AG08395 (cell line): ENCODE data around the gene RAD21L1.
A peak's percentile ranks its signal among the peaks of the same experiment; 100 is the strongest.

Experiments
- DNase-seq: peaks from one replicate; pipeline ENCODE4 v3.0.0; 2012; ENCODE audit warnings: mixed read lengths, low spot score

The RAD21L1 gene

DNA sequence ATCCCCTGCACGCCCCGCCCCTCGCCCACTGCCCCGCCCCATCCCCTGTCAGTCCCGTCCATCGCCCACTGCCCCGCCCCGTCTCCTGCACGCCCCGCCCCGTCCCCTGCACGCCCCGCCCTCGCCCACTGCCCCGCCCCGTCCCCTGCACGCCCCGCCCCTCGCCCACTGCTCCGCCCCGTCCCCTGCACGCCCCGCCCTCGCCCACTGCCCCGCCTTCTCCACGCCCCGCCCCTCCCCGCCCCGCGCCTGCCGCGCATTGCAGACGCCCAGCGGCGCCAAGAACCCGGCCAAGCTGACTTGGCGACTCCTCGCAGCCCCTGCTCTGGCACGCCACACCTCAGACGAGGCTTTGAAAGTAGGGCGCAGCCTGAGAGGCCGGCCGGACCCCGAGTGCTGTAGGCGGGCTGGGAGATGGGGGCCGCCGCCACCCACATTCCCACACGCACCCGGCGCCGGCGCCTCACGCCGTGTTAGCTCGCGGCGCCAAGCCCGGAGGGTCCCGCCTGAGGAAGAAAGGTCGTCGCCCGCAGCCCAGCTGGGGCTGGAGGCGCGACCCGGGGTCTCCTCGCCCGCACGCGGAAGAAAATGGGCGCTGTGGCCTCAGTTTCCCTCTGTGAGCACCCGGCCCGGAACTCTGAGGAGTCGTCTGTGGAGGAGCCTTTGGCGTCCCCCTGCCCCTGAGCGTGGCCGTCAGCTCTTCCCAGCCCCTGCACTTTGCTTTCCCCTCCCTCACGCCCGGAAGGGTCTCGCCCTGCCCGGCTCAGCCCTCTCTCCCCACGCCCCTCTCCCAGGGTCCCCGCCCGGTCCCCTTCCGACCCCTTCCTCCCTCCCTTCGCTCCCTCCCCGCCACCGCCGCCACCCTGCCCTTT, at the start of gene RAD21L1:
TSS of gene RAD21L1 (plus strand) at position 262 of the 872 bp plus-strand sequence. CDS start 2,410 bp downstream, outside the sequence.
- peak; percentile 93 for DNase-seq

DNA sequence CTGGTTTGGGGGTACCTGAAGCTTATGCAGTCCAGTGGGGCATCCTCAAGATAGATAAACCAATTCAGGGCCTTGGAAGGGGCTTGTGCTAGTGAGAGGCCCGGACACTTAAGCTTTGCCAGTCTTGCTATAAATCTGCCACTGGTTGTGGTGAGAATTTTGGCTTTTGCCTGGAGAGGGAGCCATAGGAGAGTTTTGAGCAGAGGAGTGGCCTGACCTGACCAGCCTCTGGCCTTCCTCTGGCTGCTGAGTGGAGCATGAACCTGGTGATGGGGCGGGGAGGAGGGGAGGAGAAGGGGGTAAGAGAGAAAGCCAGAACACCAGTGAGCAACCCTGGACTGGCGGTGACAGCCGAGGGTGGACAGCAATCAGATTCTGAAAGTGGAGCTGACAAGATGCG, 48.2 kb upstream of the RAD21L1 start:
- DNase-seq, result no peak

DNA sequence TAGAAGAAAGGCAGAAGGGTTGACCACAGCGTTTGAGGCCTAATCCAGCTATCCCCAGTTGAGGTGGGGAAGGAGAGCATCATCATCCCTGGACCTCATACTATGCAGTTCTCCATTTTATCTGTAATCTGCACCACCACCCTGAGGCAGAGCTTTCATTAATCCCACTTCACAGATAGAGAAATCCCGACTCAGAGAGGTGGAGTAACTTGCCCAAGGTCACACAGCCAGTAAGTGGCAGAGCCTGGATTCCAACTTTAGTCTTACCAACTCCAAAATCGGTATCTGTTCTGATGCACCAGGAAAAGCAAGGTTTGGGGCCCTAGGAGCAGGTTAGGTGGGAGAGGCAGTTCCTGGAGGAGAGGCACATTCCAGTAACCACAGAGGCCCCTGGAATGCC, 47.7 kb upstream of the RAD21L1 start:
- DNase-seq, result no peak

DNA sequence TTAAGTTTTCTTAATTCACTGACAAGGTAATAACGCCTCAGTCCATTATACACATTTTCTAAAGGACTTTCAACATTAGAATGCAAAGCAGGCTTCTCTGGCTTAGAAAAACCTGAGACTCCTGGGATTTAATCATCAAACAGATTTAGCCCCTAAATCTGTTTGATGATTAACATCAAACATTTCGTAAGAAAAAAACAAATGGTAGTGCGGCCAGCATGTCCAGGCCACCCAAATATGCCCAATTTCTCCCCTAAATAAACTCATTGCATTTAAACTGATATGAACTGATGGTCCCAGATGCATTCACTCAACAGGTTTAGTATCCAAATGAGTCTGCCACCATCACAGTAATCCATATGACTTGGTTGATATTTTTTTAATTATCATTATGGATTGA, 47.2 kb upstream of the RAD21L1 start:
- DNase-seq, result no peak

DNA sequence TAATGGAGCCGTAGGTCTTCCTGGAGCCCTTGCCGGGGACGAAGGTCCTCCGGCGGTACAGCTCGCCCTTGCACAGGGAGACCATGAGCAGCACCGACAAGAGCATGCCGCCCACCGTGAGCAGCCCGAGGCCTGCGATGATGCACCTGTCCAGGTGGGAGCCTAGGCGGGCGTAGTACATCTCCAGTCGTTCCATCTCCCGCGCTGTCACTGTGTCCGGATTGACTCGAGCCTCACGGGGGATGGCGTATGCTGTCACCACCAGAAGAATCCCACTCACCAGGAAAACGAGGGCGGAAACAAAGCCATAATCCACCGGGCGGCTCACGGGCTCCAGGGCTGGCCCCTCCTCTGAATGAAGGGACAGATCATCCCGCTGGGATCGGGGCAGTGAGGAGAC, 44.9 kb upstream of the RAD21L1 start:
- no peak for DNase-seq

DNA sequence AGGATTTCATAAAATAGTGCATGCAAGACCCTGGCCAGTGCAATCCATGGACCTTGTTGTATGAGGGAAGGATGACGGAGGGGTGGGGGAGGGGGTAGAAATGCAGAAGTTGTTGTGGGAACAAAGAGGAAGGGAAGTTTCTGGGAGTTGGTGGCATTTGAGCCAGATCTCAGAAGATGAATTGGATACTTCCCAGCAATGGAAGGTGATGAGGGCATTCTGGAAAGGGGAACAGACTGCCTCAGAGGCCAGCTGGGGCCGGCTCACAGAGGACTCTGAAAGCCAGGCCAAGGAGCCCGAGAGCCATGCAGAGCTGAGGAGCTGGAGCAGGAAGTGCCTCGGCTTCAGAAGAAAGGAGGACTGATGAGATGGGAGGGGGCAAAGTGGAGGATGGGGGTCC, 43.7 kb upstream of the RAD21L1 start:
- no peak for DNase-seq

DNA sequence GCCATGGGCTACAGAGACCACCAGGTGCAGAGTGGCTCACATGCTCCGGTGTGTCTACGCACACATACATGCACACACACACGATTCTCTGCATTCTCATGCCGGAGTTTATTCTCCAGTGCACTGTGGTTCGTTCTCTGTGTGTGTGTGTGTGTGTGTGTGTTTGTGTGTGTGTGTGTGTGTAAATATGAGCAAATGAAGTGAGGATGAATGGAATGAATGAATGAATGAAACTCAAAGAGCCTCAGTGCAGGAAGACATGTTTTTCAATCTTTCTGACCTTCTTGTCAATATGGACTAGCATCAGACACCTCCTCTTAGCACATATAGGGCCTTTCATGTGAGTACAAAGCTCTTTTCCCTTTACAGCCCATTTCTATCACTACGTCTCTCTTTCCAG, 42.7 kb upstream of the RAD21L1 start:
- no peak for DNase-seq

DNA sequence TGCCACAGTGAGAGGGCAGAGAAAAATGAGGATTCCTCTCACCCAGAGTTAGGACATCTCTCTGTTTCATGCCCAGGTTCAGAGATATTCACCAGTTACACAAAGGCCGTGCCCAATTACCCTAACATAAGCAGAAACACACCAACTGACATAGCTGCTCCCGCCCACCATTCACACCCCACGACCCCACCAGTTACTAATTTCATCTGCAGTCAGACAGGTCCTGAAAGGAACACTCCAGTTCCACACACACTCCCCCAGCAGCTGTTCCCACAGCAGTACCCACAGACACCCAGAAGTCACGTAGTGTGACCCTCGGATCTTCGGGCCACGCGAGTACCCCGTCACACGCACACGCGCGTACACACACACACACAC, 41.6 kb upstream of the RAD21L1 start:
- no peak for DNase-seq

DNA sequence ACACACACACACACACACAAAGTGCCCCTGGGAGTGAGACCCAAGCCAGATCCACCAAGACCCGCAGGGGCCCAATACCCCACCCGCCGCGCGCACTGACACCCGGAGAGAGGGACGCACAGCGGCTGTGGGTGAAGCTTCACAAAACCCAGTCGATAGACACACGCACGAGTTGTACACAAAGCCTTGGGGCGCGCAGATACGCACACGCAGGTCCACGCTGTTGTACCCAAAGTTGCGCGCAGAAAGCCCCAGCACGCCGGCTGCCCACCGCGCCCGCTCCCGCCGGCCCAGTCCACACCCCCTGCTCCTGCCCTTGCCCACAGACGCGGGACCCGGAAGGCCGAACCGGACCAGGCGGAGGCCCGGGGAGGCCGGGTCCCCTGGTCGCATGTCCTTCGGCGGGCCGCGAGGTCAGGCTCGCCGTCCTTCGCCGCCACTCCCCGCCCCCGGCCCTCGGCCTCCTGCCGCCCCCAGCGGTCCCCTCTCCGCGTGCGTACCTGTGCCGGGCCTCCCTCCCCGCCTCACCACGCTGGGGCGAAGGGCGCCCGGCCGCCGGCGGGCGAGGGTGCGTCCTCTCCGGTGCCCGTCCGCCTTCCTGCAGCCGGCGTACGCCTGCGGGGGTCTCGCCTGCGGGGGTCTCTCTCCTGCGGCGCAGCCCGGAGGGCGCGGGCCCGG, 41.1 kb upstream of the RAD21L1 start, which contains the start of gene TMEM74B:
TSS of gene TMEM74B (minus strand) at position 344 of the 678 bp plus-strand sequence. CDS start 1,180 bp downstream, outside the sequence.
- DNase-seq, result no peak

DNA sequence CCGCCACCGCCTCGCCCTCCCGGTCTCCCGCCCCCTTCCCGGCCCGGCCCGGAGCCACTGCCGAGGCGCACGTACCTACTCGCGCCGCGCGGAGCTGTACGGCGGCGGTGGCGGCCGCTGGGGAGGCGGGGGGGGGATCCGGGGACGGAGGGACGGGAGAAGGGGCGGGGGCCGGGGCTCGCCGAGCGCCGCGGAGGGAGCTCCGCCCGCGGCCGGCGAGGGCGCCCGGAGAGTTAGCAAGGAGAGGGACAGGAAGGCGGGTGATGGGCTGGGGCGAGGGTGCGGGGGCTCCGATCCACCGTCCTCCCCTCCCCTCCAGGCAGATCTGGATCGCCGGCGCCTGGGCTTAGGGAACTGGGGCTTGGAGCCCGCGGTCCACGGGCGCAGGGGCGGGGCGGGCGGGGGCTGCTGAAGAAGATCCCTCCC, 40.5 kb upstream of the RAD21L1 start:
- DNase-seq, result no peak

DNA sequence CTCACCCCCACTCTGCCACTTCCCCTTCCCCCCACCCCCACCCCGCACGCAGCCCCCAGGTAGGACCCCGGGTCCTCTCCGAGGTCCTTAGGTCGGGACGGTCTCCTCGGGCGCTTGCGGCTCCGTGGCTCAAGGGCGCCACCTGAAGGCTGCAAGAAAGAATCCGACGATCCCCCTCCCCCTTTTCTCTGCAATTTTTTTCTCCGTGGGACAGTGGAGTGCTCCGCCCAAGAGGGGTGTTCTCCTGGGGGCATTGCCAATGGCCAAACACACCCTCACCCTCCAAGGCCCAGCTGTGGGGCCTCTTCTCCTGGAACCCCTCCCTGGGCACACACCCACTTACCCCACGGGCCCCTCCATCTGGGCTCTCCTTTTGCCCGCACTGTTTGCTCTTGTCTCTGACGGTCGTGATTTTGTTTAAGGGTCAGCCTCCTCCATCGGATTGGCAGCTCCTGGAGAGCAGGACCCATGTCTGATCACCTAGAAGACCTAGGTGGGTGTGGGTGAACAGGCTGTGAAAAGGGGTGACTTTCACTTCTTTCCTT, 40.0 kb upstream of the RAD21L1 start:
- DNase-seq, result peak; percentile 55

DNA sequence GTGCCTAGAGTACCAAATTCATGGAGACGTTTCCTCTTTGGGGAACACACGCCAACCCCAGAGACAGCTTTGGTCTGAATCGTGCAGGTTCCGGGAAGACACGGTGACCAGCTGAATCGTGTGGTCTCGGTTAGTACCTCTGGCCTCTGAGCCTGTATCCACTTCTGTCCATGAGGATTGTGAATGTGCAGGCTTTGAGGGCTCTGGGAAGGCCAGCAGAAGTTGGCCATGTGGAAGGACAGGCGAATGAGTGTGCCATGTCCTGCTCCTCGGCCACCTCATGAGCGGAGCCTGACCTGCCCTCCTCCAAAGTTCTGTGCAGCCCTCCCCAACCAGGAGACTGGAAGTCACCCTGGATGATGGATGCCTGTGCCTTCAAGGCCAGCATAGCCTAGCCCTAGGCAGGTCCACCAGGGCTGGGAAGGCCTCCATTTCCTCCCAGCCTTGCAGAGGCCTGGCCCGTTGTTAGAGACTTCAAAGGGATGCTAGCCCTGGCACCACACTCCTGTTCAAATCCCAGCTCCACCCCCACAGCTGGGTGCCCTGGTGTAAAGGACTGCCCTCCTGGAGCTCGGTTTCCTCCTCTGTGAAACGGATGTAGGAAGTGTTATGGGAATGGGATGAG, 39.4 kb upstream of the RAD21L1 start:
- DNase-seq, result no peak

DNA sequence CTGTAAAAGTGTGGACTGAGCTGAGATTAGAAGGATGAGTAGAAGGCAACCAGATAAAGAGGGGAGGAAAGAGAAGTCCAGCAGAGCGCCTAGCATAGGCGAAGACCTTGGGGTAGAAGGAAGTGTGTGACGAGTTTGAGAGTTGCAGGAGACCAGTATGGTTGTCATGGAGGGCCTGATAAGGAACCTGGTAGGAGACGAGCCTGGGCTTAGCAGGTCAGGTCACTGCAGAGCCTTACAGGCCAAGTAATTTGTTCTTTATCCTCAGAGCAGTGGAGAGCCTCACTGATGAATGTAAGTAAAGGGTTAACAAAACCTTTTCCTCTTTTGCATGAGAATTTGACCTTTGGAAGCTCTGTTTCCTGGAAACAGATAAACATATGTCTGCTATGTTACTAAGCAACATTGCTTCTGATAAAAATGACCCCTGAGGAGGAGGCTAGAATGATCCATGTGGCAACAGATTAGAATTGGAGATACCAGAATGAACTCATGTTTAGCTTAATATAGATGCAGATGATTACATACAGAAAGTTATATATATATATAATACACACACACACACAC, 38.2 kb upstream of the RAD21L1 start:
- DNase-seq, result no peak

DNA sequence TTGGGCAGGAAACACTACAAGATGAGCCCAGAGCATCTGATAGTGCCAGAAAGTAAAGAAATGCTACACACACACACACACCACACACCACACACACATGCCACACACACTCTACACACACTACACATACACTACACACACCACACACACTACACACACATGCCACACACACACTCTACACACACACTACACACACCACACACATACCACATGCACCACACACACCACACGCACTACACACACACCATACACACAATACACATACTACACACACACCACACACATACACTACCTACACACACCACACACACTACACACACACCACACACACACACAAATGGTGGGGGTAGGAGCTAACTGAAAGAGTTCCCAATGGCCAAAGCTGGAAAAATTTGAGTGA, 37.5 kb upstream of the RAD21L1 start:
- no peak for DNase-seq

DNA sequence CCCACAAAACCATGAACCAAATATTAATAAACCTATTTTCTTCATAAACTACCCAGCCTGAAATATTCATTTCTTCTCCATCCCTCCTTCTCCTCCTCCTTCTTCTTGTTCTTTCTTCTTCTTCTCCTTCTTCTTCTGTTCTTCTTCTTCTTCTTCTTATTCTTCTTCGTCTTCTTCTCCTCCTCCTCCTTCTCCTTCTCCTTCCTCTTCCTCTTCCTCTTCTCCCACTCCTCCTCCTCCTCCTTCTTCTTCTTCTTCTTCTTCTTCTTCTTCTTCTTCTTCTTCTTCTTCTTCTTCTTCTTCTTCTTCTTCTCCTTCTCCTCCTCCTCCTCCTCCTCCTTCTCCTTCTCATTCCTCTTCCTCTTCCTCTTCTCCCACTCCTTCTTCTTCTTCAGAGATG, 36.0 kb upstream of the RAD21L1 start:
- no peak for DNase-seq

DNA sequence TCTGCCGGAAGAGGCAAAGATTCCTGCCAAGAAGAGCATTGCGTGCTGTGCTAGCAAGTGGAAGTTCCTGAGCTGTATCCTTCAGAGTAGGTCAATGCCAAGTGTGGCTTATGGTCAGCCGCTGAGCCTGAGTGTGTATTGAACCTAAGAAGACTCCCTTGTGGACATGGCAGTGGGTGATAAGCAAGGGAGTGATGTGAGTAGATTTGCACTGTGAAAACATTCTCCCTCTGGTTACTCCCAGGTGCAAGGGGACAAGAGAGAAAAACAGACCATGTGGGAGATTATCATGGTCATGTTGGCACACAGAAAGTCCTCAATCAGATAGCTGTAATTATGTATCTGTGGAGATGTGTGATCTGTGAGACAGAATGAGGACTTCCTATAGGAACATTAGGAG, 35.0 kb upstream of the RAD21L1 start:
- no peak for DNase-seq

DNA sequence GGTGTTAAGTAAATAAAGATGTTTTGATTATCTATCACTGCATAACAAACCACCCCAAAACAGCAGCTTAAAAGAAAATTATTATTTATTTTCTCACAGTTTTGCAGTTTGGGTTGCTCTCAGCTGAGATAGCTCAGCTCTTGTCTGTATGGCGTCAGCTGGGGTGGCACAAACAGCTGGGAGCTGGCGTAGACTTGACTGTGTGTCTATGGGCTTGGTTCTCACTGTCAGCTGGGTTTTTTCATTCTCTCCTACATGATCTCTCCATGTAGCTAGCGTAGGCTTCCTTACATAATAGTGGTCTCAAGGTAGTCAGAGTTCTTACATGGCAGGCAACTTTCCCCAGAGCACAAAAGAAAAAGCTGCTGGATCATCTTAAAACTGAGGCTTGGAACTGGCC, 34.5 kb upstream of the RAD21L1 start:
- DNase-seq, result no peak

DNA sequence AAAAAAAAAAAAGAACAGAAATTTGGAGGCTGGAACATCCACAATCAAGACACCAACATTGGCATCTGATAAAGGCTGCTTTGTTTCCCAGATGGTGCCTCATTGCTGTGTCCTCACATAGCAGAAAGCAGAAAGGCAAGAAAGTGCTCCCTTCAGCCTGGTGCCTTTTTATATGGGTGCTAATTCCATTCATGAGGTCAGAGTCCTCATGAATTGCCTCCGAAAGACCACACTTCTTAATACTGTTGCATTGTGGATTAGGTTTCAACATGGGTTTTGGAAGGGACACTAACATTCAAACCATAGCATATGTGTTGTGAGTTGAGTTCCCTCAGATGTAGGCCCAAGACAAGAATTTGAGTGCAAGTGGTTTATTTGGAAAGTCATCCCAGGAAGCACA, 30.6 kb upstream of the RAD21L1 start:
- DNase-seq, result no peak

DNA sequence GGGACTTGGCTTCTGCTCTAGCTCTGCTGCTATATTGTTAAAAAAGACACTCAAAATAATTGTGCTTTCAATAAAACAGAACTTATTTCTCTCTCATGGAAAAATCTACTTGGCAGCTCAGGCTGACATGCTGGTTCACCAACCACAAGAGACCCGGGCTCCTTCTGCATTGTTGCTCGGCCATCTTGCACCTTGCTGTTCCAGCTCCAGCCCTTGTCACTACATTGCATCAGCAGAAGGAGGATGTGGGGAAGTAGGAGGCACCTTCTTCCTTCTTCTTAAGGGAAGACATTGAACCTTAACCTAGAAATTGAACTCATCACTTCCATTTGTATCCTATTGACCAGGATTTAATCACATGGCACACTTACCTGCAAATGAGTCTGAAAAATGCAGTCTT, 29.2 kb upstream of the RAD21L1 start:
- no peak for DNase-seq

DNA sequence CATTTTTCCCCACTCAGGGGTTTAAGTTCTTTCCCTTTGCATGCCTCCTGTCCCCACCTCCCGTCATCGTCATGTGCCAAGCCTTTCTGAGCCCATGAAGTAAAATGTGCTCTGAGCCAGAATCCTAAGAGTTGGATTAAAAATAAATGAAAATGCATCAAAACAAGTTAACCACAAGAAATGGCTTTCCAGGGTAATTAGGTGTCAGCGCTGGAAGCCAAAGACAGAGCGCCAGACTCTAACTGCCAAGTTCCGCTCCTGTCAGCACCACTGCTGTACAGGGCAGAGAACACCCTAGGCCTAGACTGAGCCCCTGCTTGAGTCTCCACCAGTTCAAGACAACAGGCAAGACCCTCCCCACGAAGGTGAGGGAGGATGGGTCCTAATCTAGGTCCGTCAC, 28.0 kb upstream of the RAD21L1 start:
- DNase-seq, result no peak

DNA sequence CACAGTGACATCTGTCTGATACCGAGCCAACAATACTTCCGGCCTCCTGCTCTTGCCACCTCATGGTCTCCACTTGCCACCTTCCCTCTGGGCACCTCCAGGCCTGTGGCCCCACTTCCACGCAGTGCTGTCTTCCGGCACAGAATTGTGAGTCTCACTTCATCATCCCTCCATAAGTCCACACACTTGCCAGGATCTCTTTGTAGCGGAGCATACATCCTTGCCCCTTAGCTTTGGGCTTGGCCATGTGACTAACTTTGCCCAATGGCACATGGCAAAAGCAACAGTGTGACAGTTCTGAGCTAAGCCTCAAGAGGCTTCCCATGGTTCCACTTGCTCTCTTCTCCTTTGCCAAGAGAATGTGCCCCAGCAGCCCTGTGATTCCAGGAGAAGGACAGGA, 27.1 kb upstream of the RAD21L1 start:
- no peak for DNase-seq

DNA sequence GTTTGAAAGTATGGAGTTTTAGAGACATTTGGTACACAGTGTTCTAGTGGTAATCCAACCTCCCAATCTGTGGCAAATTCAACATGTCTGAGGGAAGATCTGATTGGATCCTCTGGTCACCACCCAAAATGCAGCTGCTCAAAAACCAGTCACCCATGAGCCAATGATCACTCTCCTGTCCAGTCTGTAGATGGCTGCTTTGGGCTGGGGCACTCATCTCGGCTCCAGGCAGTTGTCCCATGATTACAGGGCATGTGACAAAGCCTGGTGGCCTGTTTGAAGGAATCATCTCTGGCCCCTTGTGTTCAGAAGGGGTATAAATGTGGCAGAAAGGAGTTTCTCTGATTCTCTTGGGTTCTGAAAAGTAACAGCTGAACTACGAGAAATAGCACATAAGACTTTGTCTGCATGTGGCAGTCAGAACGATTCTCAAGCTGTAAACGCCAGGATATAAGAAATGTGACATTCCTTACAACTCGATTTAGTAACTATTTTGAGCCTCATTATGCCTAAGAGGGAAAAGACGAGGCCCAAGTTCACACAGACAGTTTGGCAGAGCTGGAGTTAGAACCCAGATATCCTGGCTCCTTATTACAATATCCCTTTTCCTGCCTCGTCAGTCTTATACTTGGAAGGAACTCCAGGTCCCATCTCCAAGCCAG, 26.5 kb upstream of the RAD21L1 start:
- no peak for DNase-seq
